Adrenal gland (tissue), 5 donors: ENCODE results near the gene TGFB1I1.

Experiments used
- POLR2A ChIP-seq, 2 donors: fragments of 450-650 bp; IDR thresholded peaks; one replicate each; pipeline ENCODE4 v1.6.1; 2017; ENCODE audit warnings: antibody characterized with exemption in 2 of 2, mild to moderate bottlenecking in 2 of 2, moderate library complexity in 1 of 2
- TF ChIP-seq, protein P1 (sequence below), 6 experiments: fragments of 450-650 bp in 4 of 6; fragments of 200-600 bp in 2 of 6; sonication (generic) in 1 of 6; IDR thresholded peaks; 1 replicate in 5 of 6; 2 replicates in 1 of 6; pipeline versions ENCODE4 v1.5.1 to v1.8.0; 2016 to 2021; ENCODE audit warnings: antibody characterized with exemption in 6 of 6, mild to moderate bottlenecking in 2 of 6, moderate library complexity in 1 of 6
- donor health status: DM: no; HTN: no; CAD: no.

GRCh38 chr16:31471241-31471874 lies 594 bp upstream of the TGFB1I1 start:
- no peak for TF ChIP-seq POLR2A (IDR thresholded peaks at IDR 0.05)
- TF ChIP-seq, protein P1, sequence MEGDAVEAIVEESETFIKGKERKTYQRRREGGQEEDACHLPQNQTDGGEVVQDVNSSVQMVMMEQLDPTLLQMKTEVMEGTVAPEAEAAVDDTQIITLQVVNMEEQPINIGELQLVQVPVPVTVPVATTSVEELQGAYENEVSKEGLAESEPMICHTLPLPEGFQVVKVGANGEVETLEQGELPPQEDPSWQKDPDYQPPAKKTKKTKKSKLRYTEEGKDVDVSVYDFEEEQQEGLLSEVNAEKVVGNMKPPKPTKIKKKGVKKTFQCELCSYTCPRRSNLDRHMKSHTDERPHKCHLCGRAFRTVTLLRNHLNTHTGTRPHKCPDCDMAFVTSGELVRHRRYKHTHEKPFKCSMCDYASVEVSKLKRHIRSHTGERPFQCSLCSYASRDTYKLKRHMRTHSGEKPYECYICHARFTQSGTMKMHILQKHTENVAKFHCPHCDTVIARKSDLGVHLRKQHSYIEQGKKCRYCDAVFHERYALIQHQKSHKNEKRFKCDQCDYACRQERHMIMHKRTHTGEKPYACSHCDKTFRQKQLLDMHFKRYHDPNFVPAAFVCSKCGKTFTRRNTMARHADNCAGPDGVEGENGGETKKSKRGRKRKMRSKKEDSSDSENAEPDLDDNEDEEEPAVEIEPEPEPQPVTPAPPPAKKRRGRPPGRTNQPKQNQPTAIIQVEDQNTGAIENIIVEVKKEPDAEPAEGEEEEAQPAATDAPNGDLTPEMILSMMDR (IDR thresholded peaks at IDR 0.05), result no peak
